Fibroblast of lung (primary cell): ENCODE data around the gene UCP3. TPM values are rescaled to one million over a fixed set of nuclear protein-coding genes. Genes with fewer than 3 reads are reported as not detected.

ENCODE experiments used
- DNase-seq, 2 donors: peaks; one replicate each; pipeline versions ENCODE4 v3.0.0 to v3.0.0-alpha.2; 2010; ENCODE audit warnings: low read depth in 2 of 2
- H2AFZ ChIP-seq: 2 replicates; pipeline ENCODE4 v1.5.1; 2012; ENCODE audit warnings: low read length, control low read depth, inconsistent platforms
- H3K27ac ChIP-seq: 2 replicates; pipeline ENCODE4 v1.5.1; 2011; ENCODE audit warnings: low read length, control low read depth; ENCODE audit not compliant: insufficient read depth
- H3K27me3 ChIP-seq: 2 replicates; pipeline ENCODE4 v1.5.1; 2011; ENCODE audit warnings: mild to moderate bottlenecking, low read length; ENCODE audit not compliant: control insufficient read depth, insufficient read depth
- H3K36me3 ChIP-seq: 2 replicates; pipeline ENCODE4 v1.5.1; 2011; ENCODE audit warnings: low read length; ENCODE audit not compliant: control insufficient read depth, insufficient read depth
- H3K4me1 ChIP-seq: 2 replicates; pipeline ENCODE4 v1.5.1; 2011; ENCODE audit warnings: low read length; ENCODE audit not compliant: control insufficient read depth, insufficient read depth; ENCODE audit errors: extremely low read depth
- H3K4me2 ChIP-seq: 2 replicates; pipeline ENCODE4 v1.5.1; 2011; ENCODE audit warnings: low read length, control low read depth; ENCODE audit not compliant: insufficient read depth; ENCODE audit errors: extremely low read depth
- H3K4me3 ChIP-seq, 4 experiments: fragments of 200-600 bp in 1 of 4; sonication (generic) in 1 of 4; replicated peaks in 1 of 4; 2 replicates each; pipeline ENCODE4 v1.5.1; 2011 to 2016; ENCODE audit warnings: low read length in 4 of 4, low read depth in 3 of 4, mild to moderate bottlenecking in 3 of 4, control low read depth in 2 of 4, inconsistent platforms in 1 of 4, mixed read lengths in 1 of 4; ENCODE audit not compliant: insufficient read depth in 1 of 4; ENCODE audit errors: control extremely low read depth in 1 of 4
- H3K79me2 ChIP-seq: 2 replicates; pipeline ENCODE4 v1.5.1; 2012; ENCODE audit warnings: mild to moderate bottlenecking, low read length, inconsistent platforms; ENCODE audit not compliant: control insufficient read depth, insufficient read depth
- H3K9ac ChIP-seq: 2 replicates; pipeline ENCODE4 v1.5.1; 2011; ENCODE audit warnings: mild to moderate bottlenecking, low read length, control low read depth; ENCODE audit not compliant: insufficient read depth
- H3K9me3 ChIP-seq: 2 replicates; pipeline ENCODE4 v1.5.1; 2012; ENCODE audit warnings: low read depth, low read length; ENCODE audit not compliant: control insufficient read depth, insufficient read depth
- H4K20me1 ChIP-seq: 2 replicates; pipeline ENCODE4 v1.5.1; 2011; ENCODE audit warnings: low read length; ENCODE audit not compliant: control insufficient read depth, insufficient read depth; ENCODE audit errors: extremely low read depth
- CTCF ChIP-seq, 2 donors: IDR thresholded peaks in 1 of 2; conservative IDR thresholded peaks in 1 of 2; 1 replicate in 1 of 2; 2 replicates in 1 of 2; pipeline ENCODE4 v1.5.1; 2011 to 2012; ENCODE audit warnings: low read length in 2 of 2, control low read depth in 1 of 2, inconsistent platforms in 1 of 2, low read depth in 1 of 2, mild to moderate bottlenecking in 1 of 2
- EZH2 ChIP-seq: IDR thresholded peaks from 2 replicates; pipeline ENCODE4 v1.5.1; 2012; ENCODE audit warnings: low read length, control low read depth, mild to moderate bottlenecking; ENCODE audit errors: missing control alignments
- polyA plus RNA-seq, 2 donors: library from polyadenylated mRNA; depleted of rRNA in 1 of 2; stranded (reverse) in 1 of 2; unstranded in 1 of 2; fragments of >200 nt; gene quantifications; 2 replicates each; pipeline ENCODE4 v1.2.1, GENCODE V29; 2011 to 2012; ENCODE audit warnings: missing spikeins in 1 of 2
- total RNA-seq: library from RNA; depleted of rRNA; stranded (reverse); fragments of >200 nt; gene quantifications from 2 replicates; pipeline ENCODE4 v1.2.1, GENCODE V29; 2014

The UCP3 gene
- total and polyA plus RNA-seq, 2 donors (not counting 1 experiment from before 2014, with no cell fraction given): 0.18 to 0.33 TPM

GRCh38 chr11:74035264-74035663 lies 26.4 kb upstream of the UCP3 start:
- Histone ChIP-seq H3K4me1 (no peaks in the 10 kb centered on the region), H4K20me1 (no peaks in the 10 kb centered on the region), H3K27ac (no peak overlapping the region), H3K79me2 (no peaks in the 10 kb centered on the region), H3K4me2 (no peak overlapping the region), H3K36me3 (peaks cover 5% of the 10 kb centered on the region), H2AFZ (no peak overlapping the region), H3K4me3 (no peak overlapping the region), H3K27me3 (no peaks in the 10 kb centered on the region), H3K9ac (no peak overlapping the region), H3K9me3 (no peaks in the 10 kb centered on the region)
- TF ChIP-seq CTCF (conservative IDR thresholded peaks at IDR 0.05 in 1 of 2, IDR thresholded peaks at IDR 0.05 in 1 of 2; ENCODE audit: low read depth in 1 of 2, low read length in 2 of 2) (no peak), EZH2 (no peak)
- peak in 1 of 2 donors; percentile 55 for DNase-seq

DNA sequence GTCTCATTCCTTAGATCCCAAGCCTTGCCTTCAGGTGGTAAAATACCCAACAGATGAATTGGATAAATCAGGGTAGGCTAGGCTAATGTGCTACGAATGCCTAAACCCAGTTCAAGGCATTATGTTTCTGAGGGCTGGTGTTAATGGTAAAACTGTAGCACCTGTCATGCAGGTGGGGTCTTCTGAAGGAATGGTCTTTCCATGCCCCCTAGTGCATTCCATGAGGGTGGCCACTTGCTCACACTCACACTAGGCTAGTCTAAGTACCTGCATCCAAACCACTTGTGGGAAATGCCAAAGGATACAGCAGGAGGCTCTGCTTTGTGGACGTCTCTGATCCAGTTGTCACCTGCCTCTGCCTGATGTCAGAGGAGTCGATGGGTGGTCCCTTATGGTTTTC lies 24.2 kb upstream of the UCP3 start:
- Histone ChIP-seq H3K4me2 (no peak overlapping the region), H3K36me3 (peaks cover 5% of the 10 kb centered on the region)

More for the DNA sequence above, 24.2 kb upstream of the UCP3 start:
- H3K4me1 ChIP-seq: no peaks in the 10 kb centered on the region
- H3K9ac ChIP-seq: no peak overlapping the region
- no peak for TF ChIP-seq CTCF (conservative IDR thresholded peaks at IDR 0.05 in 1 of 2, IDR thresholded peaks at IDR 0.05 in 1 of 2; ENCODE audit: low read depth in 1 of 2, low read length in 2 of 2)
- no peak for TF ChIP-seq EZH2
- no peaks in the 10 kb centered on the region for H3K27me3 ChIP-seq
- H2AFZ ChIP-seq: no peak overlapping the region
- H3K79me2 ChIP-seq: no peaks in the 10 kb centered on the region
- H3K4me3 ChIP-seq: no peak overlapping the region
- H4K20me1 ChIP-seq: no peaks in the 10 kb centered on the region
- DNase-seq: no peak
- H3K27ac ChIP-seq: no peak overlapping the region
- no peaks in the 10 kb centered on the region for H3K9me3 ChIP-seq
